CD4-positive, alpha-beta T cell (primary cell): ENCODE measurements around the gene AGT. TPM values are rescaled to one million over a fixed set of nuclear protein-coding genes. Genes with fewer than 3 reads are reported as not detected.

Experiments used
- ATAC-seq: fragments of 200-7000 bp; cut with Tn5 transposase; one replicate; pipeline ENCODE4 v1.10.0; 2022; ENCODE audit warnings: mild to moderate bottlenecking; ENCODE audit not compliant: poor library complexity
- CTCF ChIA-PET: fragments of 350-600 bp; sonication (Branson Sonifier 250); formaldehyde crosslinking; loops from one replicate; lab custom pipeline; 2021; ENCODE audit warnings: antibody characterized with exemption, inconsistent platforms; lab: Charles Lee
- POLR2A ChIA-PET: fragments of 350-600 bp; sonication (Branson Sonifier 250); formaldehyde crosslinking; loops from one replicate; lab custom pipeline; 2021; ENCODE audit warnings: antibody characterized with exemption, inconsistent platforms; lab: Charles Lee
- DNase-seq, 14 experiments: peaks; one replicate each; pipeline ENCODE4 v3.0.0-alpha.2; 2013 to 2020; ENCODE audit warnings: mixed read lengths in 2 of 14
- H3K27ac ChIP-seq, 2 donors: one replicate each; pipeline versions ENCODE4 v1.5.1 to v1.7.0; 2013; ENCODE audit warnings: low read length in 2 of 2, low read depth in 1 of 2, mild to moderate bottlenecking in 1 of 2
- H3K27me3 ChIP-seq, 2 experiments: 1 replicate in 1 of 2; 2 replicates in 1 of 2; pipeline versions ENCODE4 v1.6.1 to v1.7.0; 2013; ENCODE audit warnings: low read length in 2 of 2, control low read depth in 1 of 2, mild to moderate bottlenecking in 1 of 2, moderate library complexity in 1 of 2; ENCODE audit not compliant: insufficient read depth in 2 of 2, control insufficient read depth in 1 of 2
- H3K36me3 ChIP-seq: one replicate; pipeline ENCODE4 v1.6.1; 2013; ENCODE audit warnings: low read length, control low read depth; ENCODE audit not compliant: insufficient read depth
- H3K4me1 ChIP-seq: one replicate; pipeline ENCODE4 v1.6.1; 2013; ENCODE audit warnings: low read length, control low read depth; ENCODE audit not compliant: insufficient read depth
- H3K4me3 ChIP-seq: one replicate; pipeline ENCODE4 v1.5.1; 2013; ENCODE audit warnings: mild to moderate bottlenecking, low read length, moderate library complexity
- H3K9me3 ChIP-seq, 2 experiments: 1 replicate in 1 of 2; 2 replicates in 1 of 2; pipeline versions ENCODE4 v1.6.1 to v1.7.0; 2013; ENCODE audit warnings: low read length in 2 of 2, mild to moderate bottlenecking in 2 of 2, control low read depth in 1 of 2, moderate library complexity in 1 of 2; ENCODE audit not compliant: control insufficient read depth in 1 of 2, insufficient read depth in 1 of 2
- H3K27ac Mint-ChIP-seq: one replicate; pipeline ENCODE4 v1.8.0; 2020; ENCODE audit warnings: mixed read lengths
- H3K27me3 Mint-ChIP-seq: one replicate; pipeline ENCODE4 v1.8.0; 2021; ENCODE audit warnings: mixed read lengths
- H3K36me3 Mint-ChIP-seq: one replicate; pipeline ENCODE4 v1.8.0; 2021; ENCODE audit warnings: low read depth, mixed read lengths
- H3K4me1 Mint-ChIP-seq: one replicate; pipeline ENCODE4 v1.8.0; 2021; ENCODE audit warnings: low read depth, mixed read lengths
- H3K4me3 Mint-ChIP-seq: one replicate; pipeline ENCODE4 v1.8.0; 2020; ENCODE audit warnings: mild to moderate bottlenecking, mixed read lengths
- H3K9me3 Mint-ChIP-seq: one replicate; pipeline ENCODE4 v1.8.0; 2020; ENCODE audit warnings: mixed read lengths
- CTCF ChIP-seq: fragments of 200-600 bp; IDR thresholded peaks from one replicate; pipeline ENCODE4 v1.8.0; 2022; ENCODE audit warnings: antibody characterized with exemption, mild to moderate bottlenecking
- intact Hi-C, 2 experiments: fragments of 100-400 bp; cut with DNase I in 1 of 2; cut with micrococcal nuclease in 1 of 2; formaldehyde crosslinking; loops; one replicate each; pipeline versions ENCODE4 v1.15.1 to v1.9.0; 2023 to 2025; cut with DNase I, micrococcal nuclease
- total RNA-seq, 174 experiments: library from RNA in 2 of 174; stranded (reverse) in 2 of 174; gene quantifications; one replicate each; pipeline ENCODE4 v1.2.3 and lab custom pipeline; 2021 to 2026

AGT gene
- total RNA-seq, 2 experiments from 2014 or later = not detected

GRCh38 chr1:230684998-230685397 lies 28.9 kb downstream of the AGT start:
- Histone ChIP-seq H3K36me3 (peaks cover 93% of the 10 kb centered on the region), H3K27ac (no peak overlapping the region), H3K4me1 (no peaks in the 10 kb centered on the region), H3K9me3 (no peaks in the 10 kb centered on the region), H3K27me3 (no peaks in the 10 kb centered on the region), H3K4me3 (no peak overlapping the region)
- Mint-ChIP-seq H3K9me3 (no peaks in the 10 kb centered on the region), H3K4me3 (no peak overlapping the region), H3K27ac (no peak overlapping the region), H3K27me3 (no peaks in the 10 kb centered on the region), H3K36me3 (peaks cover 94% of the 10 kb centered on the region), H3K4me1 (no peaks in the 10 kb centered on the region)
- DNase-seq = no peak
- no peak for TF ChIP-seq CTCF
- intact Hi-C loops = no loop called here
- ChIA-PET CTCF (no interaction called here), POLR2A (no interaction called here)
- ATAC-seq = no peak

- intact Hi-C loops = no loop called here
- Mint-ChIP-seq H3K27me3 (no peaks in the 10 kb centered on the region), H3K27ac (no peak overlapping the region), H3K36me3 (peaks cover 94% of the 10 kb centered on the region), H3K4me1 (no peaks in the 10 kb centered on the region), H3K4me3 (no peak overlapping the region), H3K9me3 (no peaks in the 10 kb centered on the region)
- H3K4me1 ChIP-seq = no peaks in the 10 kb centered on the region
- peaks cover 93% of the 10 kb centered on the region for H3K36me3 ChIP-seq
- no peak for TF ChIP-seq CTCF
- no peak for ATAC-seq
- no peak for DNase-seq
- H3K9me3 ChIP-seq = no peaks in the 10 kb centered on the region
- ChIA-PET POLR2A (no interaction called here), CTCF (interaction anchor here (0.7 kb wide), 1 partner anchor 125 kb away, joined by 3 read pairs; no protein-coding TSS in a partner anchor)
- no peaks in the 10 kb centered on the region for H3K27me3 ChIP-seq
- H3K27ac ChIP-seq = no peak overlapping the region
- H3K4me3 ChIP-seq = no peak overlapping the region
Observed at GRCh38 chr1:230684146-230684545, 29.8 kb downstream of the AGT start.

GRCh38 chr1:230682882-230683610 lies 30.9 kb downstream of the AGT start:
- no peaks in the 10 kb centered on the region for H3K9me3 ChIP-seq
- H3K27ac ChIP-seq = no peak overlapping the region
- no peak for ATAC-seq
- no peak for DNase-seq
- intact Hi-C loops = no loop called here
- H3K4me1 ChIP-seq = no peaks in the 10 kb centered on the region
- H3K4me1 Mint-ChIP-seq = no peaks in the 10 kb centered on the region
- ChIA-PET POLR2A (no interaction called here), CTCF (no interaction called here)
- no peaks in the 10 kb centered on the region for H3K9me3 Mint-ChIP-seq
- H3K36me3 ChIP-seq = peaks cover 94% of the 10 kb centered on the region
- no peak overlapping the region for H3K4me3 Mint-ChIP-seq
- TF ChIP-seq CTCF = no peak
- no peaks in the 10 kb centered on the region for H3K27me3 Mint-ChIP-seq
- H3K4me3 ChIP-seq = no peak overlapping the region
- H3K27ac Mint-ChIP-seq = no peak overlapping the region
- no peaks in the 10 kb centered on the region for H3K27me3 ChIP-seq
- H3K36me3 Mint-ChIP-seq = peaks cover 97% of the 10 kb centered on the region
